ENCODE measurements around the gene PABPN1L.
"Not testable (repeated sequence)": the region's sequence is repeated elsewhere in the genome, so short reads cannot be mapped to it uniquely, and the experiment has no call there.

The PABPN1L gene

DNA sequence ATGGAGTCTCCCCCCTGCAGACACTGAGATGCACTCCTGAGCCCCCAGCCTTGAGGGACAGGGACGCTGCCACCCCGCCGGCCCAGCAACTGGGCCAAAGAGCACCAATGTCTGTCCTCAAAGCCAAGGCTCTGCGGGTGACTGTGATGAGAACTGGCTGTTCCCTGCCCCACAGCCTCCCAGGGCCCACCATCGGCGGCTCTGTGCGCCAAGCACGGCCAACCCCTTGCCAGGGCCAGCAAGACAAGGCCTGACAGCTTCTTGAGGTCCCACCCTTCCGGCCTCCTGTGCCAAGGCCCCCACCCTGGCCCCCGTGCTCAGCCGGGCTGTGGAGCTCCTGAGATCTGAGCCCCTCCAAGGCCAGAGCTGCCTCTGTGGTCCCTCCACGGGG, 34.2 kb upstream of the PABPN1L start:
- DNase-seq: no peak

DNA sequence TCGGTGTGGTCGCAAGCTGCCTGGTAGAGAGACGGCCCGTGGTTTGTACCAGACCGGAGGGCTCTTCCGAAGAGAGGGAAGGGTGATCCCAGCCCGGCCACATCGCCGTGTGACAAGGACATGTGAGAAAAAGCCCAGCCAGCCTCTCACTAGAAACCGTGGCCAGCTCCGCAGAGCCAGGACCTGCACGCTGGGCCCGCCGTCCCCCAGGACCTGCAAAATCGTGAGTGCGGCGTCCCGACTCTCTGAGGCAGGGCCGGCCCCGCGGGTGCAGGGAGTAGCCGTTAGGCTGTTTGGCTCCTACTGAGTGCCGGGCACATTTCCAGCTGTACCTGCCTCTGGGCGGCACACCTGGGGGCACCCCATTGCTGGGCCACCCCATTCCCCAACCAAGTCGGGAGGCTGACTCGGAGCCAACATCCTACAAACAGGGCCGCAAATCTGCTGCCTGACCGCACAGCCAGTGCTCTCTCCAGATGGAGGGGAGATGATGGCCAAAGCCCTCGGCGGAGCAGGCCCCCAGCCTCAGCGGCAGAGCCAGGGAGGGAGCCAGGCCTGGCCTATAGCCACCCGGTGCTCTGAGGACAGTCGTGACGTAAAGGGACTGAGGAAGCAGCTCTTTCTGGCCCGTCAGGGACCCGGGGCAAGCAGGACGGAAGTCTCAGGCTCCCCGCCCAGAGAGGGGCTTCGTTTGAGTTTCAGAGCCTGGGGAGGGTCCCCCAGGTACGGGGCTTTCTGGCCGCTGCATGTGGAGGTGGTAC, 33.6 kb upstream of the PABPN1L start:
- no peak for DNase-seq

DNA sequence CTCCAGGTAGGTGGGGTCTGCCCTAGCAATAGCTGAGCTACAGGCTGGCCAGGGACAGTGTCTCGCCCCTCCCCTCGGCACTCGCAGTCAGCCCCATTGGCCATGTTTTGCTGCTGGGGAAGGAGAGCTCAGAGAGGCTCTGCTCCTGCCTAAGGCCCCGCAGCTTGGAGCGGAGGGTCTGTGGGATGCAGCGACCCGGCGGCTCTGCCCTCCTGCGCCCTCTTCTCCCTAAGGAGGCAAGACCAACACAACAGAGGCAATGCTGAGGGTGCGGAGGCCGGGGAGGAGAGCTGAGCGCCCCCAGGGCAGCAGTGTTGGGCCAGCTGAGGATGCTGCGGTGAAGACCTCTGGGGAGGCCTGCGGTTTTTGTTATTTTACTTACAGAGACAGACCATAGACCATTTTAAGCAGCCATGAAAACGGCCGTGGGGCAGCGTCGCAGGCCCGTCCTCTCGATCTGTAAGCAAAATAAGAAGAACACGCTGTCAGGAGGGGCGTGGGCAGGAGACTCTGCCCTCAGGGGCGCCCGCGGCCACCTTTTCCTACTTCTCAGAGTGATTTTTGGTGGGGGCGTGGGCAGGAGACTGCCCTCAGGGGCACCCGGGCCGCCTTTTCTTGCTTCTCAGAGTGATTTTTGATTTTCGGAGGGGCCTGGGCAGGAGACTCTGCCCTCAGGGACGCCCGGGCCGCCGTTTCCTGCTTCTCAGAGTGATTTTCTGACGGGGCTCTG, 31.4 kb upstream of the PABPN1L start:
- no peak for DNase-seq

DNA sequence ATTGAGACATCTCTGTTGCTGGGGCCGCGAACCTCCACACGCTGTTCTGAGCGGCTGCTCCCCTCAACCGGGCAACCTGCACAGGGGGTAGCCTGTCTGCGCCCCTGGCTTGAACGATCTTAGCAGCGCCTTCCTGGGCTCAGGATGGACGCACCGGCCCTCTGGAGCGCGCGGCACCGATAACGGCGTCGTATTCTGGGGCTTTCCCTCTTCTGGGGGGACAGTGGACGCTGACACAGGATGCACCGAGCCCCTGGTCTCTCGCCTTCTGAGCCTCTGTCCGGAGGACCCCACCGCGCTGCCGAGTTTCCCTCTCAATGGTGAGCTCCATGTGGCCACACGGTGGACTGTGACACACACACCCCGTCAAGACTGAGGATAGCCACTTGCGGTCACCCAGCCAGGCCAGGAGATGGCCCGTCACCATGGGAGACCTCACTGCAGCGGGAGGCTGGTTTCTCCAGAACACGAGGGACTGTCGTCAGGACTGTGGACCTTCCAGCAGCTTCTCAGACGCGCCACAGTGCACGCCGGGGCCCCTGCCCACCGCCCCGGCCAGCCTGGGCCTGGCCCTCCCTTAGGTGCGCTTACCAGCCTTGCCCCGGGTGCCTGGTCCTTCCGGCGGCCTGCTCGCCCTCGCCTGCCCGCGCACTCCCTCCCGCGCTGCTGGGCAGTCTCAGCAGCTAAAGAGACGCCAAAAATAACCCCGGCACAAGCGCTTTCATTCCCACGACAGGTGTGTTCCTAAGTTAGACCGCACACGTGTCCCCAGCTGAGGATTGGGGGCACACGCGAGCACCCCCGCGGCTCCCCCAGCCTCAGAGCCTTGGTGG, 30.0 kb upstream of the PABPN1L start:
- DNase-seq: no peak

DNA sequence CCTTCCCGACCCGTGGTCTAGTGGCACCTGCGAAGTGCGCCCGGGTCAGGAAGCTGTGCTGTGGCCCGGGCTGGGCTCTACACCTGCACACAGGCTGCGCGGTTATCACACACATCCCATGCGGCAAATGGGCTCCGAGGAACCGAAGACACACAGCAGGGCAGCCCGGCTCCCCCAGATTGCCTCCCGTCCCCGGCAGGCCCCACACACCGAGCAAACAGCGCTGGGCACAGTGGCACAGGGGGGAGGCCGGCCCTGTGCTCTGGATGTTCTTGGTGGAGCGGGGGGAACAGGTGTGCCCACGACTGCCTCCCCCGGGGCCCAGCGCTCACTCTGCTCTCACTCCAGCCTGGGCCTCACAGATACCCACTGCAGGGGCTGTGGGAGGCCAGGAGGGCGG, 28.9 kb upstream of the PABPN1L start:
- DNase-seq: no peak

GRCh38 chr16:88894681-88895300, 28.3 kb upstream of the PABPN1L start:
- DNase-seq: no peak

GRCh38 chr16:88894266-88894665, 27.8 kb upstream of the PABPN1L start:
- DNase-seq: not testable (repeated sequence)

- DNase-seq: no peak
These were observed 26.9 kb upstream of the PABPN1L start for GRCh38 chr16:88893127-88893968.

- no peak for DNase-seq
These were observed 25.6 kb upstream of the PABPN1L start for GRCh38 chr16:88892065-88892464.

- DNase-seq: no peak
These were observed 24.6 kb upstream of the PABPN1L start for GRCh38 chr16:88891083-88891482.

- DNase-seq: not testable (repeated sequence)
These were observed 23.4 kb upstream of the PABPN1L start for GRCh38 chr16:88889702-88890352.

DNA sequence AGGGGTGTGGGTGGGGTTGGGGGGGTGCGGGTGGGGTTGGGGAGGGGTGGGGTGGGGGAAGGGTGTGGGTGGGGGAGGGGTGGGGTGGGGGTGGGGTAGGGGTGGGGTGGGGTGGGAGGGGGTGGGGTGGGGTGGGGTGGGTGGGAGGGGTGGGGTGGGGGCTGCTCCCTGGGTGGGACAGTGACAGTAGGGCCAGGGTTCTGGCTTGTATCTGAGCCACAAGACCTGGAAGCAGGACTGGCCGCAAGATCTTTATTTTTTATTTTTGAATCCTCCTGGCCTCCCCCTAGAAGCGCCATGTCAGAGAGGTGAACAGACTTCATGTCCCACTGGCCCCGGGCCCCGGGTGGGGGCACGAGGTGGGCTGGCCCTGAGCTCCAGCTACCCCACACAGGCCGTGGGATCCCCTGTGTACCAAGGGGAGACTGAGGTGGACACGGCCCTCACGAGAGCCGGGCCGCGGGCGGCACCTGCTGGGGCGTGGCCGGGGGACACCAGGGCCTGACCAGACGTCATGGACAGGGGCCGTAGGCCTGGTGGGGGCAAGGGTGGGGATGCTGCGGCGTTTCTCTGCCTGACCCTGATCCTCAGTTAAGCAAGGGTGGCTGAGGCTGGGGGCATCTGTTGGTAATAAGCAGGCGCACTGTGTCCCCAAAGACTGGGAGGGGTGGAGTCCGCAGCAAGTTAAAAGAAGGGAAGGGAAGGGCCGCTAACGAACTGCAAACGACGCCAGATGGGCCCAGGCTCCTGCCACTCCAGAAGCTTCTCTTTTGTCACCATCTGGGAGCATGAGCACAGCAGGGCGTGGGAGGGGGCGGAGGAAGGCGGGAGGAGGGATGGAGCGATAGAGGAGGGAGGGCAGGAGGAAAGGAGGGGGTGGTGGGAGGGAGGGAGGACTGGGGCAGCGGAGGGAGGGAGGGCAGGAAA, 22.3 kb upstream of the PABPN1L start:
- DNase-seq: no peak

- no peak for DNase-seq
These were observed 21.6 kb upstream of the PABPN1L start for GRCh38 chr16:88888057-88888456.

GRCh38 chr16:88886845-88887521, 20.5 kb upstream of the PABPN1L start:
- no peak for DNase-seq

DNA sequence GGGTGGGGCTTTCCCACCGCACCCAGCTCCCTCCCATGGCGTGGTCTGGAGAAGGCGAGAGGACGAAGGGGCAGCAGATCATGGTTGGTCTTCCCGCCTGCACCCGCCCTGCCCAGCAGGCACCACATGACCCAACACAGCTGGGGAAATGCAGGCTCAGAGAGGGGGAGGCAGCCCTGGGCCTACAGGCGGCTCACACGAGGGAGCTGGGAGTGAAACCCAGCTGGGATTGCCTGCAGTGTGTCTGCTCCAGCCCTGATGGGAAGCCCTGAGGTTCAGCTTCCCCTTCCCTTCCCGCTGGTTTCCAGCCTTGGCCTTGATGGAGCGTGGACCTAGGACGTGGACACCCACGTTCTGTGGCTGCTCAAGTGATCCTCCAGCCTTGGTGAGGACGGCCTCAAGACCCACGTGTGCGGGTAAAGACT, 20.0 kb upstream of the PABPN1L start:
- no peak for DNase-seq

GRCh38 chr16:88885693-88886280, 19.3 kb upstream of the PABPN1L start:
- DNase-seq: no peak

- DNase-seq: no peak
These were observed 18.3 kb upstream of the PABPN1L start for GRCh38 chr16:88884569-88885271.

GRCh38 chr16:88883946-88884345, 17.5 kb upstream of the PABPN1L start:
- no peak for DNase-seq

All from NCI-H187 (cell line).